SK-N-MC (cell line): ENCODE results near the gene RGS16.
A peak's percentile ranks its signal among the peaks of the same experiment; 100 is the strongest.

Source experiments
- DNase-seq: peaks from one replicate; pipeline ENCODE4 v3.0.0-alpha.2; 2011; ENCODE audit warnings: low read depth, low spot score
- H3K27ac ChIP-seq: fragments of 200-600 bp; sonication (generic); 2 replicates; pipeline ENCODE4 v1.5.1; 2016; ENCODE audit warnings: mixed run types
- H3K36me3 ChIP-seq: fragments of 200-600 bp; sonication (generic); 2 replicates; pipeline ENCODE4 v1.6.1; 2017; ENCODE audit warnings: antibody characterized with exemption, low read length, mixed read lengths; ENCODE audit not compliant: insufficient read depth
- H3K4me3 ChIP-seq: fragments of 200-600 bp; sonication (generic); 2 replicates; pipeline ENCODE4 v1.5.1; 2016
- H3K9ac ChIP-seq: fragments of 200-600 bp; sonication (generic); 2 replicates; pipeline ENCODE4 v1.8.0; 2017; ENCODE audit warnings: mixed run types, mixed read lengths; ENCODE audit not compliant: insufficient read length
- H3K9me3 ChIP-seq: fragments of 200-600 bp; sonication (generic); 2 replicates; pipeline ENCODE4 v1.6.1; 2017; ENCODE audit warnings: low read depth, mild to moderate bottlenecking, antibody characterized with exemption, low read length, moderate library complexity, mixed read lengths
- EZH2 ChIP-seq: fragments of 200-600 bp; sonication (generic); IDR thresholded peaks from one replicate; pipeline ENCODE4 v1.6.1; 2017; ENCODE audit warnings: antibody characterized with exemption
- FOXP2 ChIP-seq: optimal IDR thresholded peaks from 2 replicates; pipeline ENCODE3; 2011; ENCODE audit warnings: mild to moderate bottlenecking, moderate library complexity; ENCODE audit not compliant: insufficient read depth; ENCODE audit errors: extremely low read length, control extremely low read depth
- POLR2AphosphoS5 ChIP-seq: IDR thresholded peaks from 2 replicates; pipeline ENCODE4 v1.6.1; 2012; ENCODE audit warnings: mild to moderate bottlenecking, low read depth, low read length, borderline replicate concordance

Gene RGS16

GRCh38 chr1:182617014-182617429 is 12.8 kb upstream of the RGS16 start:
- no peak for TF ChIP-seq EZH2
- TF ChIP-seq FOXP2, result no peak
- TF ChIP-seq POLR2AphosphoS5, result no peak
- H3K9me3 ChIP-seq, result no peaks in the 10 kb centered on the region
- H3K27ac ChIP-seq, result peak overlapping the region; percentile 99
- peak overlapping the region; percentile 24 for H3K9ac ChIP-seq
- H3K36me3 ChIP-seq, result no peaks in the 10 kb centered on the region
- H3K4me3 ChIP-seq, result peak overlapping the region; percentile 85
- DNase-seq, result no peak

GRCh38 chr1:182616130-182617013 is 12.2 kb upstream of the RGS16 start:
- Histone ChIP-seq H3K9ac (peak overlapping the region; percentile 92), H3K27ac (peak overlapping the region; percentile 99), H3K4me3 (peak overlapping the region; percentile 85), H3K9me3 (no peaks in the 10 kb centered on the region), H3K36me3 (no peaks in the 10 kb centered on the region)
- TF ChIP-seq POLR2AphosphoS5 (peak; percentile 83), FOXP2 (peak; percentile 99), EZH2 (no peak)
- DNase-seq, result peak; percentile 99

- H3K27ac ChIP-seq, result peak overlapping the region; percentile 99
Observed at GRCh38 chr1:182615468-182616129, 11.4 kb upstream of the RGS16 start.

GRCh38 chr1:182614796-182615454 is 10.7 kb upstream of the RGS16 start:
- no peaks in the 10 kb centered on the region for H3K9me3 ChIP-seq
- no peak for TF ChIP-seq EZH2
- peak; percentile 70 for TF ChIP-seq POLR2AphosphoS5
- peak; percentile 25 for TF ChIP-seq FOXP2
- no peak for DNase-seq
- H3K4me3 ChIP-seq, result peak overlapping the region; percentile 85
- peak overlapping the region; percentile 92 for H3K9ac ChIP-seq
- H3K27ac ChIP-seq, result peak overlapping the region; percentile 99
- H3K36me3 ChIP-seq, result no peaks in the 10 kb centered on the region

More at GRCh38 chr1:182615468-182616129, 11.4 kb upstream of the RGS16 start:
- Histone ChIP-seq H3K36me3 (no peaks in the 10 kb centered on the region), H3K9me3 (no peaks in the 10 kb centered on the region), H3K9ac (peak overlapping the region; percentile 92), H3K4me3 (peak overlapping the region; percentile 85)
- peak; percentile 74 for DNase-seq
- TF ChIP-seq FOXP2 (no peak), POLR2AphosphoS5 (no peak), EZH2 (no peak)

GRCh38 chr1:182611787-182612186 is 7.6 kb upstream of the RGS16 start:
- no peak for DNase-seq
- Histone ChIP-seq H3K27ac (no peak overlapping the region), H3K36me3 (no peaks in the 10 kb centered on the region), H3K9ac (no peak overlapping the region), H3K9me3 (no peaks in the 10 kb centered on the region), H3K4me3 (no peak overlapping the region)
- TF ChIP-seq POLR2AphosphoS5 (no peak), EZH2 (no peak), FOXP2 (no peak)

GRCh38 chr1:182611326-182611725 is 7.1 kb upstream of the RGS16 start:
- H3K9me3 ChIP-seq, result no peaks in the 10 kb centered on the region
- H3K4me3 ChIP-seq, result no peak overlapping the region
- DNase-seq, result no peak
- no peak overlapping the region for H3K27ac ChIP-seq
- no peaks in the 10 kb centered on the region for H3K36me3 ChIP-seq
- TF ChIP-seq EZH2 (no peak), POLR2AphosphoS5 (no peak), FOXP2 (no peak)
- H3K9ac ChIP-seq, result no peak overlapping the region

- H3K27ac ChIP-seq, result peak overlapping the region; percentile 36; the same call in 1 of the 2 replicates
- peak overlapping the region; percentile 42 for H3K4me3 ChIP-seq
- no peaks in the 10 kb centered on the region for H3K36me3 ChIP-seq
- no peaks in the 10 kb centered on the region for H3K9me3 ChIP-seq
- TF ChIP-seq EZH2 (no peak), POLR2AphosphoS5 (no peak), FOXP2 (no peak)
- no peak for DNase-seq
- H3K9ac ChIP-seq, result no peak overlapping the region
Observed at GRCh38 chr1:182610606-182611194, 6.5 kb upstream of the RGS16 start.
